Nephron (organoid): Measurements from ENCODE around the gene MECP2.

Experiments used
- H3K27ac Mint-ChIP-seq, 3 experiments: 2 replicates each; pipeline ENCODE4 v1.8.0; 2020; ENCODE audit warnings: mixed read lengths in 3 of 3, mild to moderate bottlenecking in 2 of 3, moderate library complexity in 1 of 3
- H3K27me3 Mint-ChIP-seq: 2 replicates; pipeline ENCODE4 v1.8.0; 2021; ENCODE audit warnings: low read depth, mild to moderate bottlenecking, moderate library complexity, mixed read lengths
- H3K36me3 Mint-ChIP-seq: 2 replicates; pipeline ENCODE4 v1.8.0; 2020; ENCODE audit warnings: low read depth, mixed read lengths
- H3K4me1 Mint-ChIP-seq: 2 replicates; pipeline ENCODE4 v1.8.0; 2020; ENCODE audit warnings: mixed read lengths
- H3K4me3 Mint-ChIP-seq, 3 experiments: 2 replicates each; pipeline ENCODE4 v1.8.0; 2020; ENCODE audit warnings: mild to moderate bottlenecking in 3 of 3, mixed read lengths in 3 of 3, moderate library complexity in 2 of 3
- H3K9me3 Mint-ChIP-seq: 2 replicates; pipeline ENCODE4 v1.8.0; 2020; ENCODE audit warnings: mixed read lengths
- TF ChIP-seq, protein P1 (sequence below), 3 experiments: fragments of 200-600 bp; sonication (generic); IDR thresholded peaks; one replicate each; pipeline ENCODE4 v1.5.0; 2021; ENCODE audit warnings: antibody characterized with exemption in 3 of 3; ENCODE audit not compliant: unreplicated experiment in 3 of 3

Gene MECP2

DNA sequence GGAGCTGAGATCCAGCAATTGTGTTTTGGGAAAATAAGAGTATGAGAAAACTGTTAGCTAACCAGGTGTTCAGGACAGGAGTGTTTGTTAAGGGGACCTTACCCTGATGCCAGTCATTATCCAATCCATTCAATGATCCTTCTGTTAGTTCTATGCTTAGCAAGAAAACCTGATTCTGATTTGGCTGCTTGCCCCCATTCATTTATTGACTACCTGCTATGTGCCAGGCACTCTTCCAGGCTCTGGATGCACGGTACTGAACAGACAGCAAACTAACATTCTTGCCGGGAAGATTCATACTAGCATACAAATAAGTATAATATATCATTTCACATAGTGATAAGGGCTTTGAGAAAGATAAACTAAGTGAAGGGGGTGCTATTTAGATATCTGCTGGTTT is 1.0 kb upstream of the MECP2 start:
- no peaks in the 10 kb centered on the region for H3K27me3 Mint-ChIP-seq
- H3K27ac Mint-ChIP-seq = peak overlapping the region in 2 of 3 experiments; percentile 87 to 92
- TF ChIP-seq, protein P1, sequence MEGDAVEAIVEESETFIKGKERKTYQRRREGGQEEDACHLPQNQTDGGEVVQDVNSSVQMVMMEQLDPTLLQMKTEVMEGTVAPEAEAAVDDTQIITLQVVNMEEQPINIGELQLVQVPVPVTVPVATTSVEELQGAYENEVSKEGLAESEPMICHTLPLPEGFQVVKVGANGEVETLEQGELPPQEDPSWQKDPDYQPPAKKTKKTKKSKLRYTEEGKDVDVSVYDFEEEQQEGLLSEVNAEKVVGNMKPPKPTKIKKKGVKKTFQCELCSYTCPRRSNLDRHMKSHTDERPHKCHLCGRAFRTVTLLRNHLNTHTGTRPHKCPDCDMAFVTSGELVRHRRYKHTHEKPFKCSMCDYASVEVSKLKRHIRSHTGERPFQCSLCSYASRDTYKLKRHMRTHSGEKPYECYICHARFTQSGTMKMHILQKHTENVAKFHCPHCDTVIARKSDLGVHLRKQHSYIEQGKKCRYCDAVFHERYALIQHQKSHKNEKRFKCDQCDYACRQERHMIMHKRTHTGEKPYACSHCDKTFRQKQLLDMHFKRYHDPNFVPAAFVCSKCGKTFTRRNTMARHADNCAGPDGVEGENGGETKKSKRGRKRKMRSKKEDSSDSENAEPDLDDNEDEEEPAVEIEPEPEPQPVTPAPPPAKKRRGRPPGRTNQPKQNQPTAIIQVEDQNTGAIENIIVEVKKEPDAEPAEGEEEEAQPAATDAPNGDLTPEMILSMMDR (IDR thresholded peaks at IDR 0.05; ENCODE audit: unreplicated experiment in 3 of 3) = no peak
- peaks cover 30% of the 10 kb centered on the region for H3K9me3 Mint-ChIP-seq
- H3K4me3 Mint-ChIP-seq = peak overlapping the region in 2 of 3 experiments; percentile 27 to 85
- H3K4me1 Mint-ChIP-seq = peaks cover 32% of the 10 kb centered on the region
- no peaks in the 10 kb centered on the region for H3K36me3 Mint-ChIP-seq

DNA sequence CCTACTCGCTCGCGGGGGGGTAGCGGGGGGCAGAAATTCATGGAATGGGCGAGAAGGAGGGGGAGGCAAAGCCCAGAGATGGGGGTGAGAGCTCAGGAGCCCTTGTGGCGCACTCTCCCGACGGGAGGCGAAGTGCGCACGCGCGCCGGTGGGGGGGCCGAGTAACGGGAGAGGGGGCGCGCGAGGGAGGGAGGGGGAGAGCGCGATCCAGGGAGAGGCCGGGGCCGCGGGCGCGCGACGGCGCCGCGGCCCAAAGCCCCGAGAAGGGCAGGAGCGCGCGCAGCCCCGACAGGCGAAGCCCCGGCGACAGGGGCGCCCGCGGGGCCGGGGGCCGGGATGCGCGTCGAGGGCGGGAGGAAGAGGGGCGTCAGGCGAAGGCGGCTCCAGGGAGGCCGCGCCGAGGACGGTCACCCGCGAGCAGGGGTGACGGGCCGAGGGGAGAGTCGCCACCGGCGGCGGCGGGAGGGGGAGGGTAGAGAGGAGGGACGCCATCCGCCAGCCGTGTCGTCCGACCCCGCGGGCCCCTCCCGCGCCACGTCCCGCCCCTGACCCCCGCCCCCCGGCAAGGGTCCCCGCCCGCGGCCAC is 421 bp downstream of the MECP2 start:
- TF ChIP-seq, protein P1 (IDR thresholded peaks at IDR 0.05; ENCODE audit: unreplicated experiment in 3 of 3) = no peak
- Mint-ChIP-seq H3K9me3 (peaks cover 25% of the 10 kb centered on the region), H3K36me3 (no peaks in the 10 kb centered on the region), H3K27ac (peak overlapping the region; percentile 54 to 90 (median 89)), H3K27me3 (no peaks in the 10 kb centered on the region), H3K4me1 (peaks cover 42% of the 10 kb centered on the region), H3K4me3 (peak overlapping the region; percentile 89 to 94 (median 92))

DNA sequence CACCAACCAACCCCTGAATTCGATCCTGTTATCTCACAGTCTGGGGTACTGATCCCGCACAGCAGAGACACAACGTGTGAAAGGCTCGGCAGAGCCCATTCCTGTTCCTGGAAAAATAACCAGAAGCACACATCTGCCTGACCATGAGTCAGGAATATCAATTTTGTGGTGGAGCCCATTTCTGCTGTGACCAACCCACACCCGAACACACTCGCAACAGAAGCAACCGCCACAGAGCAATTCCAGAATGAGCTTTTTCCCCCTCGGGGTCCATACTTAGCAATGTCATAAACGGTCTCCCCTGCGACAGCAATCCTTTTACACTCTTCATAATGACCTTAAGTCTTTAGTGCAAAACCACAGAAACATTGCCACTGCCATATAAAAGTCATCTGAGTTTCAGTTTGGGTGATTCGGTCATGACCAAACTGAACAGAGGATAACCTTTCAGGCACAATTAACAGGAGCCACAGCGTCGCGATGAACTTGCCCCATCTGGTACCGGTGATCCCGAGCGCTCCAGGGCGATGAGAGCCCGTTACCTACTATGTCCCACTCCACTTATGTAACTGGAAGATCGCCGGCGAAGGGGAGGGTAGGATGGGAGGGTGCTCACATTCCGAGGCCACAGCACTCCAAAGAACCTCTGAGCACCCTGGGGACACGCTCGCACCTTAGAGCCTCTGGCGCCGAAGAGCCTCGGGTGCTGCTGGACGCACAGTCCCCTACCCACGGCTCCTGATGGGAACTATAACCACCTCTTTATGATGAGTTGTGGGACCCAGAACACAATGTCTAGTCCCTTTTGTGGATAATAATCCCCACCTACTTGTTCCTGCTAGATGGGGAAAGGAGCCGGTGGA is 1.1 kb downstream of the MECP2 start:
- peaks cover 42% of the 10 kb centered on the region for H3K4me1 Mint-ChIP-seq
- TF ChIP-seq, protein P1 (IDR thresholded peaks at IDR 0.05; ENCODE audit: unreplicated experiment in 3 of 3) = no peak
- peak overlapping the region; percentile 89 to 94 (median 92) for H3K4me3 Mint-ChIP-seq
- peaks cover 23% of the 10 kb centered on the region for H3K9me3 Mint-ChIP-seq
- no peaks in the 10 kb centered on the region for H3K27me3 Mint-ChIP-seq
- no peaks in the 10 kb centered on the region for H3K36me3 Mint-ChIP-seq
- H3K27ac Mint-ChIP-seq = peak overlapping the region; percentile 54 to 90 (median 89)

DNA sequence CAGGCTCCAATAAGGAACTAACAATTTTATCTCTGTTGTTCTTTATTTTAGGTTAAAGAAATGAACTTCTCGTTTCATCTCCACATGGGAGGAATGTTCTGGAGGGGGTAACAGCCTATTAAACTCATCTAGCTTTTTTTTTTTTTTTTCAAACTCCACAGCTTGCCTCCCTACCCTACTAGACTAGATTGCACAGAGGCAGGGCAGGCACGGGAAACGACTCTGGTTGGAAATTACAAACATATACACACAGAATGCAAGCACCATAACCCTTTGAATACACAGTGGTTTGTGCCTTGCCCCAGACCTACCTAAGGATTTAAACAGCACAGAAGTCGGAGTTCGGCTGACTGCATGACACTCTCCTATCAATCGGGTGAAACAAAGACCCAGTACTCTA is 2.7 kb downstream of the MECP2 start:
- no peaks in the 10 kb centered on the region for H3K27me3 Mint-ChIP-seq
- H3K9me3 Mint-ChIP-seq = peaks cover 16% of the 10 kb centered on the region
- peak overlapping the region in 2 of 3 experiments; percentile 6 to 39 for H3K27ac Mint-ChIP-seq
- peak overlapping the region; percentile 60 to 92 (median 64) for H3K4me3 Mint-ChIP-seq
- H3K4me1 Mint-ChIP-seq = peaks cover 42% of the 10 kb centered on the region
- TF ChIP-seq, protein P1 (IDR thresholded peaks at IDR 0.05; ENCODE audit: unreplicated experiment in 3 of 3) = no peak
- H3K36me3 Mint-ChIP-seq = peaks cover 8% of the 10 kb centered on the region

DNA sequence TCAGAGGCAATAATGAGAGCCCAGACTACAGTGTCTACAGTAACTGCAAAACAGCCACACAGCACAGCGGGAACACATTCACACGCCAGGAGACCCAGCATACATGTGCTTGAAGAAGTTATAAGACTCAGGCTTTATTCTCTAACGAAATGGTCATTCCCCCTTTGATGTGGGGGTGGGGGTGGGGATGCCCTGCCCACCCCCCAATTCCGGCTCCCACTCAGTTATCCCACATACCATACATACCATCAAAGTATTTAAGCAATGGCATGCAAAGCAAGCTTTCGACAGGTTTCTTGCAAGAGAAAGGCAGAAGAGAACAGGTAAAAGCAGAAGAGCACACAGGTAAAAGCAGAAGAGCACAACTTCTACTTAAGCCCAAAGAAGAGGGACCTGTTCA is 3.6 kb downstream of the MECP2 start:
- TF ChIP-seq, protein P1 (IDR thresholded peaks at IDR 0.05; ENCODE audit: unreplicated experiment in 3 of 3) = no peak
- Mint-ChIP-seq H3K9me3 (peaks cover 18% of the 10 kb centered on the region), H3K36me3 (peaks cover 12% of the 10 kb centered on the region), H3K27ac (peak overlapping the region; percentile 6 to 77 (median 39)), H3K4me1 (peaks cover 42% of the 10 kb centered on the region), H3K27me3 (no peaks in the 10 kb centered on the region), H3K4me3 (peak overlapping the region in 2 of 3 experiments; percentile 50 to 92)
